Measurements from ENCODE around the gene NATD1. TPM values are rescaled to one million over a fixed set of nuclear protein-coding genes. Genes with fewer than 3 reads are reported as not detected.

The NATD1 gene
- total and polyA plus RNA-seq, 9 of the 15 experiments (the other 6 are each of a cell fraction or from before 2014, with no cell fraction given), result 0.24 to 5.4 (median 1.6) TPM

- TF ChIP-seq HBP1 (CRISPR knock-in tag; IDR thresholded peaks at IDR 0.05) (no peak), RBM17 (IDR thresholded peaks at IDR 0.05; ENCODE audit: borderline replicate concordance, low read depth, low read length) (no peak)
These were observed 53.4 kb downstream of the NATD1 start (continued) for GRCh38 chr17:21199856-21200255.

DNA sequence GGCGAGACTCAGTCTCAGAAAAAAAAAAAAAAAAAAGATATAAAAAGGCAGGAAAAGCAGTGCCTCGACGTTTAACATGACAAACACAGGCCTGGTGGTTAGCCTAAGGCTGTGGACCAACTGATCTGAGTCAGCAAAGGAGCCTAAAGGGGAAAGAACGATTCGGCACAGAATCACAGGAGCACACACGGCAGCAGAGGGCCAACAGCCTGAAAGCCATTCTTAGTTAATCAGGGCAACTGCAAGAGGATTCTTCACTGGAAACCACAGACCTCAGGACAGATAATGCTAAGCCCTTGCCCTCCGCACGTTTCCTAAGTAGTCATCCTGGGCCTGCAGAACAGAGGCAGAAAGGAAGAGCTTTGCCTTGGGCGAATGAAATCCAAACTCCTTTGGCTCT lies 53.9 kb downstream of the NATD1 start:
- H3K27ac ChIP-seq (ENCODE audit: extremely low read depth, low read depth, low read length), result no peak overlapping the region
- H4K20me1 ChIP-seq (replicated peaks; ENCODE audit: control insufficient read depth, insufficient read depth, low read length), result peaks cover 43% of the 10 kb centered on the region
- DNase-seq (ENCODE audit: extremely low read depth in 1 of 4, low spot score in 3 of 4), result peak in 2 of 4 experiments; percentile 46 to 54
- H3K36me3 ChIP-seq (ENCODE audit: control insufficient read depth, insufficient read depth, low read length), result peaks cover 22% of the 10 kb centered on the region; the same call in 1 of the 3 replicates
- in situ Hi-C loops (cut with MboI) (no loop called here), intact Hi-C loops (cut with micrococcal nuclease) (no loop called here)
- peak; percentile 88 for ATAC-seq
- H3K79me2 ChIP-seq (ENCODE audit: control insufficient read depth, insufficient read depth, low read length), result peaks cover 56% of the 10 kb centered on the region
- H3K9me3 ChIP-seq (replicated peaks; ENCODE audit: control insufficient read depth, insufficient read depth, low read depth, low read length), result no peaks in the 10 kb centered on the region
- H2AFZ ChIP-seq (ENCODE audit: low read depth, low read length), result no peak overlapping the region
- no peak overlapping the region for H3K4me3 ChIP-seq
- CTCF ChIA-PET (ENCODE audit: low intra/inter-chr PET ratio), result no interaction called here
- POLR2A ChIA-PET, result interaction anchor here (3.1 kb wide), 1 partner anchor 13 kb away, joined by 22 read pairs; the partner anchor contains the start of gene TMEM11
- no peak overlapping the region for H3K9ac ChIP-seq (ENCODE audit: insufficient read depth in 1 of 2, low read depth in 2 of 2, low read length in 2 of 2)
- no TSS peak for BruUV-seq (replicated peaks)
- peaks cover 9% of the 10 kb centered on the region for H3K9me1 ChIP-seq (ENCODE audit: control insufficient read depth, insufficient read depth, low read length)
- no peak overlapping the region for H3K4me2 ChIP-seq (ENCODE audit: insufficient read depth, low read length)
- FAIRE-seq, result no peak
- no peaks in the 10 kb centered on the region for H3K27me3 ChIP-seq (ENCODE audit: control insufficient read depth in 2 of 2, insufficient read depth in 2 of 2, low read length in 2 of 2)
- peaks cover 0 to 32% of the 10 kb centered on the region in 2 experiments; a peak in 4 of 5 replicates for H3K4me1 ChIP-seq (replicated peaks in 1 of 2; ENCODE audit: control insufficient read depth in 2 of 2, insufficient read depth in 2 of 2, low read length in 2 of 2)
- WGBS (ENCODE audit: insufficient coverage, low coverage, missing lambda C conversion rate), result 20% methylated on average over 1 of the region's 9 CpGs
- TF ChIP-seq ARID1B (IDR thresholded peaks at IDR 0.05), result 0 out of 2 replicates have a peak, but pooled peaks have one; percentile 21
- TF ChIP-seq, protein P1, sequence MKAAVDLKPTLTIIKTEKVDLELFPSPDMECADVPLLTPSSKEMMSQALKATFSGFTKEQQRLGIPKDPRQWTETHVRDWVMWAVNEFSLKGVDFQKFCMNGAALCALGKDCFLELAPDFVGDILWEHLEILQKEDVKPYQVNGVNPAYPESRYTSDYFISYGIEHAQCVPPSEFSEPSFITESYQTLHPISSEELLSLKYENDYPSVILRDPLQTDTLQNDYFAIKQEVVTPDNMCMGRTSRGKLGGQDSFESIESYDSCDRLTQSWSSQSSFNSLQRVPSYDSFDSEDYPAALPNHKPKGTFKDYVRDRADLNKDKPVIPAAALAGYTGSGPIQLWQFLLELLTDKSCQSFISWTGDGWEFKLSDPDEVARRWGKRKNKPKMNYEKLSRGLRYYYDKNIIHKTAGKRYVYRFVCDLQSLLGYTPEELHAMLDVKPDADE (conservative IDR thresholded peaks at IDR 0.05; ENCODE audit: control insufficient read depth, low read depth, low read length), result no peak
- TF ChIP-seq ZNF174 (CRISPR knock-in tag; IDR thresholded peaks at IDR 0.05), result no peak
- TF ChIP-seq ZFP1 (CRISPR knock-in tag; IDR thresholded peaks at IDR 0.05), result no peak
- TF ChIP-seq ZNF431 (CRISPR knock-in tag; IDR thresholded peaks at IDR 0.05), result no peak
- no peak for TF ChIP-seq NBN (IDR thresholded peaks at IDR 0.05; ENCODE audit: low read depth)
- TF ChIP-seq FOXK2 (conservative IDR thresholded peaks at IDR 0.05 in 1 of 2, IDR thresholded peaks at IDR 0.05 in 1 of 2; ENCODE audit: low read depth in 2 of 2), result no peak
- TF ChIP-seq MAFG (tag; conservative IDR thresholded peaks at IDR 0.05), result 0 out of 2 replicates have a peak, but pooled peaks have one; percentile 15
- peak; percentile 15; the same call in 1 of the 2 replicates for TF ChIP-seq SOX6 (IDR thresholded peaks at IDR 0.05)
- peak; percentile 29; the same call in 1 of the 2 replicates for TF ChIP-seq GATA2 (CRISPR knock-in tag; IDR thresholded peaks at IDR 0.05)
- TF ChIP-seq NCOA6 (IDR thresholded peaks at IDR 0.05), result no peak
- 0 out of 2 replicates have a peak, but pooled peaks have one; percentile 13 for TF ChIP-seq CXXC5 (CRISPR knock-in tag; IDR thresholded peaks at IDR 0.05)
- peak in 1 of 3 experiments; percentile 57; a peak in 1 of 6 replicates for TF ChIP-seq ZBTB11 (CRISPR knock-in tag; IDR thresholded peaks at IDR 0.05)
- TF ChIP-seq SRSF3 (IDR thresholded peaks at IDR 0.05; ENCODE audit: insufficient read depth, low read length), result no peak

Measured in K562 (cell line).